Natural killer cell (primary cell): Measurements from ENCODE around the gene DDAH1. TPM values are rescaled to one million over a fixed set of nuclear protein-coding genes. Genes with fewer than 3 reads are reported as not detected.
A peak's percentile ranks its signal among the peaks of the same experiment; 100 is the strongest.
"Not testable (repeated sequence)": the region's sequence is repeated elsewhere in the genome, so short reads cannot be mapped to it uniquely, and the experiment has no call there.

Experiments
- ATAC-seq, 3 donors: fragments of 150-1000 bp in 2 of 3; fragments of 200-7000 bp in 1 of 3; cut with Tn5 transposase; 1 replicate in 1 of 3; 2 replicates in 2 of 3; pipeline ENCODE4 v1.10.0; 2021; ENCODE audit warnings: mild to moderate bottlenecking in 2 of 3, moderate library complexity in 2 of 3
- DNase-seq, 2 donors: peaks; one replicate each; pipeline versions ENCODE4 v3.0.0 to v3.0.0-alpha.2; 2013 to 2021; ENCODE audit warnings: mixed read lengths in 1 of 2
- H3K27ac ChIP-seq: one replicate; pipeline ENCODE4 v1.5.1; 2013; ENCODE audit warnings: mild to moderate bottlenecking, low read length
- H3K27me3 ChIP-seq: one replicate; pipeline ENCODE4 v1.6.1; 2013; ENCODE audit warnings: low read length; ENCODE audit not compliant: control insufficient read depth, insufficient read depth
- H3K36me3 ChIP-seq: one replicate; pipeline ENCODE4 v1.6.1; 2013; ENCODE audit warnings: low read length; ENCODE audit not compliant: control insufficient read depth, insufficient read depth
- H3K4me1 ChIP-seq: one replicate; pipeline ENCODE4 v1.6.1; 2013; ENCODE audit warnings: low read length; ENCODE audit not compliant: control insufficient read depth, insufficient read depth
- H3K4me3 ChIP-seq: one replicate; pipeline ENCODE4 v1.5.1; 2013; ENCODE audit warnings: low read length
- H3K9me3 ChIP-seq: one replicate; pipeline ENCODE4 v1.6.1; 2013; ENCODE audit warnings: low read length; ENCODE audit not compliant: control insufficient read depth, insufficient read depth
- H3K27ac Mint-ChIP-seq, 2 donors: one replicate each; pipeline ENCODE4 v1.8.0; 2022; ENCODE audit warnings: mild to moderate bottlenecking in 2 of 2, mixed read lengths in 2 of 2, moderate library complexity in 1 of 2
- H3K27me3 Mint-ChIP-seq, 2 donors: one replicate each; pipeline ENCODE4 v1.8.0; 2022; ENCODE audit warnings: low read depth in 2 of 2, mixed read lengths in 2 of 2
- H3K36me3 Mint-ChIP-seq: one replicate; pipeline ENCODE4 v1.8.0; 2022; ENCODE audit warnings: mixed read lengths
- H3K4me1 Mint-ChIP-seq, 2 donors: one replicate each; pipeline ENCODE4 v1.8.0; 2022; ENCODE audit warnings: mixed read lengths in 2 of 2
- H3K4me3 Mint-ChIP-seq: one replicate; pipeline ENCODE4 v1.8.0; 2022; ENCODE audit warnings: mild to moderate bottlenecking, moderate library complexity, mixed read lengths
- H3K9me3 Mint-ChIP-seq, 2 donors: one replicate each; pipeline ENCODE4 v1.8.0; 2022; ENCODE audit warnings: mixed read lengths in 2 of 2
- CTCF ChIP-seq: fragments of 200-600 bp; IDR thresholded peaks from one replicate; pipeline ENCODE4 v1.8.0; 2022; ENCODE audit warnings: antibody characterized with exemption
- WGBS: methylation state at CpG from one replicate; pipeline ENCODE4 v1.1.7; 2013; ENCODE audit warnings: missing lambda C conversion rate; ENCODE audit not compliant: insufficient coverage; 5-methylcytosine and 5-hydroxymethylcytosine counted together
- intact Hi-C: fragments of 100-400 bp; cut with micrococcal nuclease; formaldehyde crosslinking; loops from one replicate; pipeline ENCODE4 v1.14.2; 2022
- total RNA-seq, 4 donors: library from RNA; stranded (reverse); fragments of 120-200 nt in 1 of 4; gene quantifications; one replicate each; pipeline versions ENCODE4 v1.2.3 to v1.2.4, GENCODE V29; 2013 to 2022

The DDAH1 gene
- under 1 TPM in 2 of 3 donors, not detected in 1; 0.07 to 0.20 TPM for total RNA-seq
- 0.02 TPM for total RNA-seq (2013)

DNA sequence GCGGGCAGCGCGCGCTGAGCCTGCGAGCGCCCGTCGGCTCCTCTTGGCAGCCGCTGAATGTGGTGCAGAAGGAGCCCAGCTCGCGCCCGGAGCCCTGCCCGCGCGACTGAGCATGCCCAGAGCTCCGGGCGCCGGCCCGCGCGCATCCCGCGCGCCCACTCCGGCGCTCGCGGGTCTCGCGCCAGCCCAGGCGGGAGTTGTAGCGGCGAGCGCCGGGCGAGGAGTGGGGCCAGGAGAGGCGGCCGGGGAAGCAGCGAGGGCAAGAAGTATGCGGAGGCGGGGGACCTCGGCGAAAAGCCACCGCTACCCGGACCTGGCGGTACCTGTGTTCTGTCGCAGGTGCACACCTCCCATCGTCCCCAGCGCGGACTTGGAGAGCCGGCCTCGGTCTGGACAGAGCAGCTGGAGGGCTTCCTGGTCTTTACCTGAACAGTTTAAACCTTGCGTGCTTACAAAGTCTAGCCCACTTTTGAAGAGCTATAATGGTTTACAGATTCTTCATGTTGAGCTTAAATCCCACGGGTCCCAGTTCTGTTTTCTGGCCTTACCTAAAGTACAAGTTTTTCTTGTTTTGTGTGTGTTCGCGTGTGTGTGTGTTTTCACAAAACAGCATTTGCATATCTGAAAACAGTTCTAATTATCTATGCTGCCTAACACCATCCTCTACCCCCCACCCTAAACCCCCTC, at the start of gene DDAH1:
TSS of gene DDAH1 (minus strand) at position 61 of the 687 bp plus-strand sequence. CDS start 114 bp downstream, outside the sequence.
- no peak within 1 kb of the TSS for H3K4me3 ChIP-seq
- no peak for DNase-seq
- intact Hi-C loops, result no loop called here

GRCh38 chr1:85513998-85514397, 49.0 kb upstream of the DDAH1 start:
- H3K4me3 Mint-ChIP-seq, result not testable (repeated sequence)

More for the DNA sequence above, at the start of gene DDAH1:
- Histone ChIP-seq H3K9me3 (no peaks in the 10 kb centered on the region), H3K4me1 (peaks cover 8% of the 10 kb centered on the region), H3K27me3 (peaks cover 11% of the 10 kb centered on the region), H3K36me3 (no peaks in the 10 kb centered on the region), H3K27ac (no peak within 1 kb of the TSS)
- TF ChIP-seq CTCF, result no peak
- Mint-ChIP-seq H3K27me3 (peaks cover 39 to 57% of the 10 kb centered on the region in 2 donors), H3K27ac (no peak within 1 kb of the TSS), H3K36me3 (peaks cover 6% of the 10 kb centered on the region), H3K4me3 (peak within 1 kb of the TSS; percentile 54), H3K4me1 (no peaks in the 10 kb centered on the region), H3K9me3 (peaks cover 0 to 2% of the 10 kb centered on the region in 2 donors)
- peak in 2 of 3 donors; percentile 25 to 52 for ATAC-seq
- WGBS, result 6% methylated on average over 56 of the region's 56 CpGs

GRCh38 chr1:85504417-85504816, 39.5 kb upstream of the DDAH1 start:
- Histone ChIP-seq H3K4me3 (no peak overlapping the region), H3K36me3 (no peaks in the 10 kb centered on the region), H3K27ac (no peak overlapping the region), H3K4me1 (no peaks in the 10 kb centered on the region), H3K9me3 (no peaks in the 10 kb centered on the region), H3K27me3 (no peaks in the 10 kb centered on the region)
- no peak overlapping the region for H3K4me3 Mint-ChIP-seq
- intact Hi-C loops, result no loop called here
- WGBS, result 88% methylated on average over 1 of the region's 1 CpG
- peaks cover 12% of the 10 kb centered on the region in 2 donors for H3K27me3 Mint-ChIP-seq
- H3K9me3 Mint-ChIP-seq, result peaks cover 7% of the 10 kb centered on the region in 2 donors
- H3K27ac Mint-ChIP-seq, result no peak overlapping the region
- no peak for DNase-seq
- ATAC-seq, result no peak
- no peaks in the 10 kb centered on the region for H3K4me1 Mint-ChIP-seq
- H3K36me3 Mint-ChIP-seq, result peaks cover 8% of the 10 kb centered on the region
- TF ChIP-seq CTCF, result no peak

More at GRCh38 chr1:85513998-85514397, 49.0 kb upstream of the DDAH1 start:
- H3K4me3 ChIP-seq, H3K27me3 Mint-ChIP-seq, intact Hi-C loops, H3K27me3 ChIP-seq, ATAC-seq, H3K4me1 ChIP-seq, H3K27ac Mint-ChIP-seq, H3K27ac ChIP-seq, DNase-seq, H3K4me1 Mint-ChIP-seq, H3K36me3 ChIP-seq, H3K9me3 ChIP-seq, H3K36me3 Mint-ChIP-seq, H3K9me3 Mint-ChIP-seq: not testable (repeated sequence)
- WGBS, result 80% methylated on average over 1 of the region's 4 CpGs

GRCh38 chr1:85502625-85503083, 37.7 kb upstream of the DDAH1 start:
- Mint-ChIP-seq H3K4me1 (no peaks in the 10 kb centered on the region), H3K4me3 (no peak overlapping the region), H3K36me3 (peaks cover 8% of the 10 kb centered on the region), H3K27me3 (peaks cover 12% of the 10 kb centered on the region in 2 donors), H3K27ac (no peak overlapping the region), H3K9me3 (peaks cover 7% of the 10 kb centered on the region in 2 donors)
- WGBS, result 74% methylated on average over 2 of the region's 3 CpGs
- intact Hi-C loops, result no loop called here
- DNase-seq (no peak), ATAC-seq (no peak)
- Histone ChIP-seq H3K9me3 (no peaks in the 10 kb centered on the region), H3K4me1 (no peaks in the 10 kb centered on the region), H3K27me3 (no peaks in the 10 kb centered on the region), H3K4me3 (no peak overlapping the region), H3K27ac (no peak overlapping the region), H3K36me3 (no peaks in the 10 kb centered on the region)
- no peak for TF ChIP-seq CTCF
